Activated T-cell treated with anti-CD3 and anti-CD28 coated beads, Interleukin-2, amount 50 U/mL, for 48 hours (primary cell): ENCODE measurements around the gene HPSE2.
"Not testable (repeated sequence)": the region's sequence is repeated elsewhere in the genome, so short reads cannot be mapped to it uniquely, and the experiment has no call there.

Experiments
- DNase-seq, 2 experiments: peaks; one replicate each; pipeline ENCODE4 v3.0.0-alpha.2; 2020

HPSE2 gene

DNA sequence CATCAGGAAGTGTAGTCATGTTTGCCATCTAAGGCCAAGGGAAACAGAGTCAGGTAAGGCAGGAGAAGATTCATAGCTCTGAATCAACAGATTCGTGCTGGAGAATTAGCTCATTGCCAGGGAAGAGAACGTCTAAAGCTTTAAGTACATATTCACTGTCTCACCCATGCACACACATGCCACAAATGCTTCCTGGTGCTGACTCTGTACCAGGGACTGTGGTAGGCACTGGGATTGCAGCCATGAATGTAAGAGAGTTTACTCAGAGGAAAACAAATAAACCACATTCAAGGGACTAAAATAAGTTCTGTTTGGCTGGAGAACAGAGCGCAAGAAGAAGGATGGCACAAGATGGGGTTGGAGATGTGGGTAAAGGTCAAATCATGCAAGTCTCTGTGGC is 699.1 kb downstream of the HPSE2 start:
- DNase-seq: no peak

- no peak for DNase-seq
Measured at GRCh38 chr10:98533746-98534445, 701.8 kb downstream of the HPSE2 start.

DNA sequence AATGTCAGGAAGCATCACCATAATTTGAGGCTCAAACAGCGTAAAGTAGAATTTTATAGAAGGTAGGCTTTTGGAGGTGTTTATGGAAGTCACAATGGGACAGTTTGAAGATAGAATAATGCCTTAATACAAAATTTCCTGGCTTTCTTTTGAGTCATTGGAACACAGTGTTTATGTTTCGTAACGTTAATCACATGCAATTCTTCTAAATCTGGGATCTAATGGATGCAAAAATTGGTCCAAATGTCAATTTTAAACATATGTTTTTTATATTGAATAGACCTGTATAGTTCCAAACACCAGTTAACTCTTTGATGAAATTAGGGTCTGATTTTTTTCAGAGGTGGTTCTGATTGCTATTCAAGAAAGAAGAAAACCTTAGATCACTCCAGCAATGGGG is 702.4 kb downstream of the HPSE2 start:
- no peak for DNase-seq

- DNase-seq: no peak
Measured at GRCh38 chr10:98528805-98529183, 706.9 kb downstream of the HPSE2 start.

DNA sequence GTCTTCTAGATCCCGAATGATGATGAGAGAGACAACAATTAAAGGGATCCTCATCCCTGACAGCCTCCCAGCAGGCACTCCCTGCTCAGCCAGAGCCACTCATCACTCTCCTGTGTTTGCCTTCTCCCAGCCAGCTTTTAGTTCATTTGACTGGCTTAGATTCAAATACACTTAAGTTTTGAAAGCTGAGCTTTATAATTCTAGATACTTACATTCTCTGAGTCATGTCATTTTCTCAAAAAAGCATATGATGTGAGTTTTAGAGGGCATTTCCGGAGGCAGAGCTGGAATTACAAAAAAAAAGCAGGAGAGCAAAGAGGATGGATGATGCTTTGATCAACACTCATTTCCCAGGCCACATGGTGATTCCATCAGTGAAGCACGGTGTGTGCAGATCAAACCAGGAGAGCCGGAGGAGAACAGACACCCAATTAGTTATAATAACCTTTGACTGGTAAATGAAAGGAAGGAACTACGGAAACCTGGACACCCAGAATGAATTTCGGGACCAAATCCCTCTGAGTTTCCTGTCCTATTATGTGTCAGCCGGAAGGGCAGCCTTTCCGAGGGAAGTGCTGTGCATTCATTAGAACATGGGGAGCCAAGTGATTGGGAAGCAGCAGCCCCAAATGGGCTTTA is 707.4 kb downstream of the HPSE2 start:
- no peak for DNase-seq

DNA sequence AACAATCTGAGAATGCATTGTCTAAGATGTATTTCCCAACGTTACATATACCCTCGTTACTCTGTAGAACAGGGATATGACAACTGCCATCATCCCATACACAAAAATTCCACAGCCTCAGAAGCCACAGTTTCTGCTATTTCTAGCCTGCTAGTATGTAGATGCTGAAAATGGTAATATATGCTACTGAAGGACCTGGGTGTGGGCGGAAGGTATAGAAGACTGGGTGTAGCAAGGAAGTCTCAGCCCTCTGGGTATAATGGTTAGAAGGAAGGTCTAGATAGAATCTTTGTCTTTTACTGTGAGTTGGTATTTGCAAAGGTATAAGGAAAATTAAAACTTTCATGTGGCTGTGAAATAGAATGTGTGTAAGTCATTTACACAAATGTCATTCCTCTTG is 709.7 kb downstream of the HPSE2 start:
- DNase-seq: no peak

DNA sequence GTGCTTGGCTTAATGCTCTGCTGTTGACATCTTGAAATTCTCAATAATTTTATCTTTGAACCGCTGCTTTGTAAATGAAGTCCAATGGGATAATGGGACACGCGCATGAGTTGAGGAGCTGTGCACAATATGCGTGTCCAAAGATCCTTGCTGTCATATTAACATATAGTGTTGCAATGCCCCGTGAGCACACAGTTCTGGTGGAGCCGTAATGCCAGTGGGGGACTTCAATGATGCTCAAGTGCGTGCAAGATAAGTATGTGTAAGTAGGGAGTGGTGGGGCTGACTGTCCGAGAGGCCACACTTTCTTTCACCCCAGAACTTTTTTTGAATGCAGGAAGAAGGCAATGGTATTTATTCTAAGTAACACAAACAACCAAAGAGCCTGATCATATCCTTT is 711.5 kb downstream of the HPSE2 start:
- no peak for DNase-seq

- DNase-seq: no peak
Measured at GRCh38 chr10:98519841-98520240, 715.8 kb downstream of the HPSE2 start.

DNA sequence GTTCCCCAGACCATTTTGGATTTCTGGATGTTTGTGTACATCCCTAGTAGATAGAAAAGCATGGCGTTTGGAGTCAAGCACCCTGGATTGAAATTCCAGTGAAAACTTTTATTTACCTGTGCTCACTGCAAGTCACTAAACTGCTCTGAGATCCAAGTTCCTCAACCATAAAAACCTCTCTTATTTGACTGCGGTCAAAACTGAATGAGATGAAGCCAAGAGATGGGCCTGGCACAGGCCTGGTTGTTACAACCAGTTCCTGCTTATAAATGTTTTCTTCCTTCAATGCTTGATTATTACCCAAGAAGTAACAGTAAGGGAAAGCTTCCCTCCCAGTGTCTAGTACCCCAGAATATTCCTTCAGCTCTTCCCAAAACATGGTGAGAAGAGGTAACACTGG is 718.0 kb downstream of the HPSE2 start:
- DNase-seq: no peak

- no peak for DNase-seq
Measured at GRCh38 chr10:98516352-98516751, 719.3 kb downstream of the HPSE2 start.

DNA sequence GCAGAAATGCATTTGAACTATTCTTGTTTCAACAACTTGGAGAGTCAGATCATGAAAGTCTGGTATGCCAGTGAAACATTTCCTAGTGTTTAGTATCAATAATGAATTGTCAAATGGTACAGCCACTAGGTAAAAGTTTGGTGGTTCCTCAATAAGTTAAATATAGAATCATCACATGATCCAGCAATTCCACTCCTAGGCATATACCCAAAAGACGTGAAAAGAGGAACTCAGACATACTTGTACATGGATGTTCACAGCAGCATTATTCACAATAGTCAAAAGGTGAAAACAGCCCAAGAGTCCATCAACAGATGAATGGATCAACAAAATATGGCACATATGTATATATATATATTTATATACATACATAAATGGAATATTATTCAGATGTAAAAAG is 721.9 kb downstream of the HPSE2 start:
- no peak for DNase-seq

- DNase-seq: no peak
Measured at GRCh38 chr10:98511876-98512275, 723.8 kb downstream of the HPSE2 start.

DNA sequence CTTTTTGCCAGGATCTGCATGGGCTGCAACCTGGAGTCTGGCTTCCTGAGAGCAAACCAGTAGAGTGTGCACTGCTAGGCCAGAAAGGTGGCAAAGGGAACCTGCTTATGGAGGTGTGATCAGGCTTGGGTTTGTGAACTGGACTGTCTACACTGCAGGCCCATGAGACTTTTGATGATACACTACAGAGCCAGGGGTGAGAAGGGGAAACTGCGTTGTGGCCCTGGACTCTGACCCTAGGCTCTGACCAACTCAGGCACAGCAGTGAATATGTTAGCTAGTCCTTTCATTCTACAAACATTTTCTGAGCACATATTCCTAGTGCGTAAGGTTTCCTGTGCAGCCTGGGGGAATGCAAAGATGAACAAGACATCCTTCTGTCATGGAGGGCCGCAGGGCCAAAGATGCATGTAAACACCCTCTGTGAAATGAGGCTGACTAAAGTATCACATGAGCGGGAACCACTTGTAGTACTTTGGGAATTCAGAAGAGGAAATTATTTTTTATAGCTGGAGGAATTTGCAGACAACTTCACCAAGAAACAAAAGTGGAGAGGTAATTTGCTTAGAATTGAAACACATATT is 725.1 kb downstream of the HPSE2 start:
- no peak for DNase-seq

DNA sequence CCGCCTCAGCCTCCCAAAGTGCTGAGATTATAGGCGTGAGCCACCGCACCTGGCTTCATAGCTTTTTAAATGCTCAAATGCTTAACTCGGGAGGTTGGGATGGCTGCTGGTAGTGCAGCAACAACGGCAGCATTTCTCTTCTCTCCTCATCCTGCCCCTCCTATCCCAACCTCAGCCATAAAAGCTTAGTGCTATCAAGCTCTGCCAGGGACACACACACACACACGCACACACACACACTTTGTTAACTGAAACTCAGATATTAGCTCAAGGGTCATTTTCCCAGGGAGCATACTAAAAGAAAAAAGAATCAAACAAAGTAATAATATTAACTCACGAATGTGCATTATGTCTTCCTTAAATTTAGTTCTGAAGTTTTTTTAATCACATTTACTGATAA is 725.9 kb downstream of the HPSE2 start:
- no peak for DNase-seq

GRCh38 chr10:98502535-98502934 is 733.1 kb downstream of the HPSE2 start:
- not testable (repeated sequence) for DNase-seq

GRCh38 chr10:98492763-98493162 is 742.9 kb downstream of the HPSE2 start:
- DNase-seq: no peak

DNA sequence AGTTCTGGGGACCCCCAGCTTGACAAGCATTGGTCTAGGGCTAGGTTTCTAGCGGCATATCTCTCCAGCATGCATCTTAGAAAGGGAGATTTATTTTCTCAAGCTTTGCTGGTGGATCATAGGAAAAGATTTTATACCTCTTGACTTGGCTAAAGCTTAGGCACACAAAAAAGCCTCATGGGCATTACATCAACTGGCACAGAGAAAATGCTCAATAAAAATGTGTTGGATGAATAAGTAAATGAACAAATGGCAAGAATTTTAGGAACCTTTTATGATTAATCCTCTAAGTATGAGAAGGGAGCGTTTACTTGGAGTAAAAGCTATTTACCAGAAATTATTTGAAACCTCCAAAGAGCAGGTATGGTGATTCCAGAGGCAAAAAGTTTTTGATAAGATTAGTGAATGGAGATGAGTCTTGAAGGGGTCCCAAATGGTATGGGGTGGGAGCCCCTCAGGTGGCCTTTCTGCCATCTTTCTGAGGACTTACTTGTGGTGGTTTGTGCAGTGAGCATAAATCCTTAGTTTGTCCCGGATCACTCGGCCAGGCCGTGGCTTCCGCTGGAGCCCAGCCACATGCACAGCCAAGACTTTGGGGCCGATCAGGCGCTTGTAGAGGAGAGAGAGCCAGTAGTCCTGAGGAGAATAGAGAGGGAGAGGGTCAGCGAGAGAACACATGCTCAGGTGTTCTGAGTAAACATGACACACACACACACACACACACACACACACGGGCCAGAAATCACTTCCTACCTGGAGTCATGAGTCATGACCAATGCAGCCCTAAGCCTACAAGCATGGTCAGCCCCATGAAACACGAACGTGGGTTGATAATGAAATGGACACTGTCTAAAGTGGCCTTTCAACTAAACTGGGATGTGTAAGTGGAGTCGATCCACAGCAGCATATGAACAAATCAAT is 745.8 kb downstream of the HPSE2 start:
- no peak for DNase-seq

DNA sequence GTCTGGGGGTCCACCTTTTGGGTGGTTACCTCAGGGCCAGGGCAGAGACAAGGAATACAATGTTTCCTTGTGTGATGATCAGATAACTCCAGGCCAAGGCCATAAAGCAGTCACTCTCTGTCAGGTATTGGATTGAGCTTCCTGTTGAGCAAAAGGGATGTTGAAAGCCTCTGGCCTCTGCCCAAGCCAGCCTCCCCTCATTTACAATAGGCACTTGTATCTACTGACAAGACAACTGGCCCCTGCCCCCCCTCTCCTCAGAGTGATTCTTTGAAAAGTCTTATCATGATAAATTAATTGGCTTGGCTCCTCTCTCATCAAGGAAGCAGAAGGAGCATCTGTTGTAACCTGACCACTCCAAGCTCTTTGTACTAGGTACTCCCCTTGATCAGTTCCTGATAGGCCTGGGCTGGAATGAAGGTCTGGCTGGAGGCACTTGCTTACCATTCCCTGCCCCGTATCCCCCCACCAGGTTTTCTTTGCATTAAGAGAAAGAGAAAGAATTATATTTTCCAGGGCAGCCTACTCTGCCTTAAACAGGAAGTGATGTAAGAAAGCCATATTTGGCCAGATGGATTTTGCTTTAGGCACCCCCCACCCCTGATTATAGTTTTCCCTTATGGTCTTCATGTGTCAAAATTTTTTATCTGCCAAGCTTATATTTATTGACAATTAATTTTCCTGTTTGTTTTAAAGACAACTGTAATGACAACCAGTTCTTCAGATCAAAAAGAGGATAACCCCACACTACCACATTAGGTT is 746.8 kb downstream of the HPSE2 start:
- no peak for DNase-seq

GRCh38 chr10:98487649-98488048 is 748.0 kb downstream of the HPSE2 start:
- DNase-seq: no peak

DNA sequence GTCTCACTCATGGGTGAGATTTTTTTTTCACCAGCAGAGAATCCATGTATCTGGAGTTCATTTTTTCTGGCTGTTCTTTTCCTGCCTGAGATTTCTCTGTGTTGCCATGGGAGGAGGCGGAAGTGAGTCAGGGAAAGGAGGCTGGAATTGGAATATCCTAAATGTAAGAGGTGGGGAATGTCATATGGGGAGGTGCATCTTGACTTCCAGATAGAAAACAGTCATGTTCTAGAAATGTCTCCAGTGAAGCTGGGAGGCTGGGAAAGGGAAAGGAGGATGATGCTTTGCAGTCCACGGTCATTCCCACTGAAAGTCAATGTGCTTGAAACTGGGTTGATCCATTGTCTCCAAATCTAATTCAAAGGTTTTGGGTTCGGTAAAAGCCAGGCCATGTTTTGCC is 749.2 kb downstream of the HPSE2 start:
- DNase-seq: no peak

GRCh38 chr10:98485959-98486358 is 749.7 kb downstream of the HPSE2 start:
- DNase-seq: no peak

DNA sequence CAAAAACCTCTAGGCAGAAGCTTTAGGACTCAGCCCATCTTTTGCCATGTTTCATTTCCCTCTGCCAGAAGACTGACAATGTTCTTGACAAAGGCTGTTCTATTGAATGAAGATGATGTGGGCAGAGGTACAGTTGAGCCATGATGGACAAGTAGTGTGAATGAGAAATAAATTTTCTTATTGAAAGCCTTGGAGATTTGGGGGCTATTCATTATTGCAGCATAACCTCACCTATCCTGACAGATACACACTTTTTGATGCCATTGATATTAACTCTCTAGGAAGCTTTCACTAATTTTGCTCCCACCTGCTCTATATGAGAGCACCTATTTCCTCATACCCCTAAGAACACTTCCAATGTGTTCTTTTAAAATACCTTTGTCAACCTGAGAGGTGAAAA is 752.0 kb downstream of the HPSE2 start:
- DNase-seq: no peak

- no peak for DNase-seq
Measured at GRCh38 chr10:98482096-98482495, 753.6 kb downstream of the HPSE2 start.
